ENCODE measurements around the gene TRPC1. TPM values are rescaled to one million over a fixed set of nuclear protein-coding genes. Genes with fewer than 3 reads are reported as not detected.
"Not testable (repeated sequence)": the region's sequence is repeated elsewhere in the genome, so short reads cannot be mapped to it uniquely, and the experiment has no call there.

The TRPC1 gene
- polyA plus RNA-seq, 1 donor from 2014 or later, result 37.2 TPM

GRCh38 chr3:142738396-142738795 is 14.6 kb downstream of the TRPC1 start:
- H3K27ac ChIP-seq (ENCODE audit: low read length), result no peak overlapping the region
- H3K79me2 ChIP-seq (replicated peaks; ENCODE audit: insufficient read depth, low read length), result no peaks in the 10 kb centered on the region
- H3K4me3 ChIP-seq (ENCODE audit: low read length), result no peak overlapping the region
- no peak overlapping the region for H3K9ac ChIP-seq (ENCODE audit: low read length)
- H3K9me2 ChIP-seq (ENCODE audit: insufficient read depth, low read length), result no peaks in the 10 kb centered on the region
- no peaks in the 10 kb centered on the region for H3K9me3 ChIP-seq (ENCODE audit: low read length)
- H3K36me3 ChIP-seq (ENCODE audit: insufficient read depth, low read length), result no peaks in the 10 kb centered on the region
- no peak overlapping the region for H3K4me2 ChIP-seq (ENCODE audit: low read length)
- no peaks in the 10 kb centered on the region for H3F3A ChIP-seq (ENCODE audit: insufficient read depth, low read length, poor library complexity, severe bottlenecking)
- no peak overlapping the region for H2AFZ ChIP-seq (ENCODE audit: low read depth, low read length)
- no peaks in the 10 kb centered on the region for H4K20me1 ChIP-seq (ENCODE audit: insufficient read depth)
- no peaks in the 10 kb centered on the region for H3K27me3 ChIP-seq (ENCODE audit: insufficient read depth, low read depth, low read length)
- TF ChIP-seq, protein P1, sequence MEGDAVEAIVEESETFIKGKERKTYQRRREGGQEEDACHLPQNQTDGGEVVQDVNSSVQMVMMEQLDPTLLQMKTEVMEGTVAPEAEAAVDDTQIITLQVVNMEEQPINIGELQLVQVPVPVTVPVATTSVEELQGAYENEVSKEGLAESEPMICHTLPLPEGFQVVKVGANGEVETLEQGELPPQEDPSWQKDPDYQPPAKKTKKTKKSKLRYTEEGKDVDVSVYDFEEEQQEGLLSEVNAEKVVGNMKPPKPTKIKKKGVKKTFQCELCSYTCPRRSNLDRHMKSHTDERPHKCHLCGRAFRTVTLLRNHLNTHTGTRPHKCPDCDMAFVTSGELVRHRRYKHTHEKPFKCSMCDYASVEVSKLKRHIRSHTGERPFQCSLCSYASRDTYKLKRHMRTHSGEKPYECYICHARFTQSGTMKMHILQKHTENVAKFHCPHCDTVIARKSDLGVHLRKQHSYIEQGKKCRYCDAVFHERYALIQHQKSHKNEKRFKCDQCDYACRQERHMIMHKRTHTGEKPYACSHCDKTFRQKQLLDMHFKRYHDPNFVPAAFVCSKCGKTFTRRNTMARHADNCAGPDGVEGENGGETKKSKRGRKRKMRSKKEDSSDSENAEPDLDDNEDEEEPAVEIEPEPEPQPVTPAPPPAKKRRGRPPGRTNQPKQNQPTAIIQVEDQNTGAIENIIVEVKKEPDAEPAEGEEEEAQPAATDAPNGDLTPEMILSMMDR (IDR thresholded peaks at IDR 0.05; ENCODE audit: poor library complexity, severe bottlenecking), result no peak
- no peak for TF ChIP-seq POLR2AphosphoS5 (IDR thresholded peaks at IDR 0.05)

- Histone ChIP-seq H3K27me3 (ENCODE audit: insufficient read depth, low read depth, low read length) (no peaks in the 10 kb centered on the region), H3K9me2 (ENCODE audit: insufficient read depth, low read length) (no peaks in the 10 kb centered on the region), H3K27ac (ENCODE audit: low read length) (no peak overlapping the region), H3K9me3 (ENCODE audit: low read length) (no peaks in the 10 kb centered on the region), H3K79me2 (replicated peaks; ENCODE audit: insufficient read depth, low read length) (no peaks in the 10 kb centered on the region), H3F3A (ENCODE audit: insufficient read depth, low read length, poor library complexity, severe bottlenecking) (no peaks in the 10 kb centered on the region), H3K4me3 (ENCODE audit: low read length) (no peak overlapping the region), H3K9ac (ENCODE audit: low read length) (no peak overlapping the region), H3K4me2 (ENCODE audit: low read length) (no peak overlapping the region), H3K36me3 (ENCODE audit: insufficient read depth, low read length) (peaks cover 10% of the 10 kb centered on the region), H2AFZ (ENCODE audit: low read depth, low read length) (no peak overlapping the region), H4K20me1 (ENCODE audit: insufficient read depth) (no peaks in the 10 kb centered on the region)
- TF ChIP-seq RAD21 (conservative IDR thresholded peaks at IDR 0.05) (no peak), REST (IDR thresholded peaks at IDR 0.05; ENCODE audit: borderline replicate concordance) (no peak), MXI1 (conservative IDR thresholded peaks at IDR 0.05; ENCODE audit: poor library complexity, severe bottlenecking) (no peak), POLR2AphosphoS5 (IDR thresholded peaks at IDR 0.05) (no peak), EP300 (conservative IDR thresholded peaks at IDR 0.05; ENCODE audit: poor library complexity, severe bottlenecking) (no peak), EZH2 (IDR thresholded peaks at IDR 0.05; ENCODE audit: borderline replicate concordance, insufficient read depth, low read length, poor library complexity, severe bottlenecking) (no peak), TAF1 (IDR thresholded peaks at IDR 0.05; ENCODE audit: low read depth) (no peak), SMC3 (conservative IDR thresholded peaks at IDR 0.05; ENCODE audit: poor library complexity) (no peak)
- TF ChIP-seq, protein P1 (IDR thresholded peaks at IDR 0.05; ENCODE audit: poor library complexity, severe bottlenecking), result no peak
These were observed 22.8 kb downstream of the TRPC1 start for GRCh38 chr3:142746646-142747045.

DNA sequence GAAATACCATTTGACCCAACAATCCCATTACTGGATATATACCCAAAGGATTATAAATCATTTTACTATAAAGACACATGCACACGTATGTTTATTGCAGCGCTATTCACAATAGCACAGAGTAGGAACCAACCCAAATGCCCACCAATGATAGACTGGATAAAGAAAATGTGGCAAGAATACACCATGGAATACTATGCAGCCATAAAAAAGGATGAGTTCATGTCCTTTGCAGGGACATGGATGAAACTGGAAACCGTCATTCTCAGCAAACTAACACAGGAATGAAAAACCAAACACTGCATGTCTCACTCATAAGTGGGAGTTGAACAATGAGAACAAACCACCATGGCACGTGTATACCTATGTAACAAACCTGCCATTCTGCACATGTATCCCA is 26.7 kb downstream of the TRPC1 start:
- not testable (repeated sequence) for H3K27me3 ChIP-seq (ENCODE audit: insufficient read depth, low read depth, low read length); H3F3A ChIP-seq (ENCODE audit: insufficient read depth, low read length, poor library complexity, severe bottlenecking); H3K4me2 ChIP-seq (ENCODE audit: low read length); H3K4me3 ChIP-seq (ENCODE audit: low read length); H3K9me3 ChIP-seq (ENCODE audit: low read length); H3K27ac ChIP-seq (ENCODE audit: low read length); H3K9ac ChIP-seq (ENCODE audit: low read length); H3K79me2 ChIP-seq (replicated peaks; ENCODE audit: insufficient read depth, low read length); H3K9me2 ChIP-seq (ENCODE audit: insufficient read depth, low read length); H4K20me1 ChIP-seq (ENCODE audit: insufficient read depth); H2AFZ ChIP-seq (ENCODE audit: low read depth, low read length); H3K36me3 ChIP-seq (ENCODE audit: insufficient read depth, low read length)

GRCh38 chr3:142752605-142753004 is 28.8 kb downstream of the TRPC1 start:
- not testable (repeated sequence) for H3K9ac ChIP-seq (ENCODE audit: low read length); H3K9me2 ChIP-seq (ENCODE audit: insufficient read depth, low read length); H3K4me2 ChIP-seq (ENCODE audit: low read length); H2AFZ ChIP-seq (ENCODE audit: low read depth, low read length); H3K27me3 ChIP-seq (ENCODE audit: insufficient read depth, low read depth, low read length); H3K9me3 ChIP-seq (ENCODE audit: low read length); H3K4me3 ChIP-seq (ENCODE audit: low read length); H3F3A ChIP-seq (ENCODE audit: insufficient read depth, low read length, poor library complexity, severe bottlenecking); H3K79me2 ChIP-seq (replicated peaks; ENCODE audit: insufficient read depth, low read length); H4K20me1 ChIP-seq (ENCODE audit: insufficient read depth); H3K36me3 ChIP-seq (ENCODE audit: insufficient read depth, low read length); H3K27ac ChIP-seq (ENCODE audit: low read length)

Measured in neural cell (in vitro differentiated cells).